Activated CD8-positive, alpha-beta memory T cell treated with anti-CD3 and anti-CD28 coated beads, Interleukin-2, amount 50 U/mL, for 1 hour (primary cell): ENCODE data around the gene NFATC3.

Experiments used
- DNase-seq: peaks from one replicate; pipeline ENCODE4 v3.0.0-alpha.2; 2020; ENCODE audit errors: extremely low read depth

The NFATC3 gene

DNA sequence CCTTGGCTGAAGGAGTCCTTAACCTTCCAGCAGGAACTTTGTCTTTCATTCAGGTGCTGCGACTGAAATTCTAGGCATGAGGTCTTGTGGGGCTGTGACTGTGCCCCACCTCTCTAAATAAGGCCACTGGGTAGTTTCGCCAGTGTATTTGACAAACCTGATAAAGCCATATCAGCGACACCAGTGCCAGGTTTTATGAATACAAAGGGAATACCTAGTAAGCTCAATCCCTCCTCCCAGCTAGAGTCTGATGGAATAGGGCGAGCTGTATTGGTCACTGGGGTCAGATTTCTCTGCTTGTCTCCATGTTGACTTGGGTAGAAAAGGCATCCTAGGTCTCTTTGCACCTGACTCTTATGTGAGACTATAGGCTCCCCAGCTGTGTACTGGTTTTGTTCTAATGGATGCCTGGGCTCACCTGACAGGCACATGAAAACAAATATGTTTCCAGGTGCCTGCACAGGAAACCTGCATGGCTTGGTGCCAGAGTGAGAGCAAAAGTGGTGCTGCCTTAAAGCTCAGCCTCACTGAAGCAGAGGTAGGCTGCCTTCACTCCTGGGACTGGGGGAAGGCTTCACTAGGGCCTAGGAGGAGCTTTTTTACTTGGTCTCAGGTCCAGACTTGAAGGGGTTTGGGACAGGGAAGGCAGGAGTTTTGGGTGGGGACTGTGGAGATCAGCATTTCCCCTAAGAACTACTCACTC, 187.5 kb downstream of the NFATC3 start:
- no peak for DNase-seq

- no peak for DNase-seq
Observed at GRCh38 chr16:68273459-68273858, 188.3 kb downstream of the NFATC3 start.

DNA sequence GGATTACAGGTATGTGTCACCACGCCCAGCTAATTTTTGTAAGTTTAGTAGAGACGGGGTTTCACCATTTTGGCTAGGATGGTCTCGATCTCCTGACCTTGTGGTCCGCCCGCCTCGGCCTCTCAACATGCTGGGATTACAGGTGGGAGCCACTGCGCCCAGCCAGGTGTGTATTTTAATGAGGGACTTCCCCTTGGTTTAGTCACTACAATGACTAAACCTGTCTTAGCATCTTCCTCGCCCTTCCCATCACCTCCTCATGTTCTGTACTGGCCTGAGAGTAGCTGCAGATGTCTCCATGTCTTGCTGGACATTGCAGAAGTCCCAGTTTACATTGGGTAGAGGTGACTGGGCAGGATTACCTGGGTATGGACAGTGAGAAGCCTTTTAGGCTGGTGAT, 188.7 kb downstream of the NFATC3 start:
- no peak for DNase-seq

DNA sequence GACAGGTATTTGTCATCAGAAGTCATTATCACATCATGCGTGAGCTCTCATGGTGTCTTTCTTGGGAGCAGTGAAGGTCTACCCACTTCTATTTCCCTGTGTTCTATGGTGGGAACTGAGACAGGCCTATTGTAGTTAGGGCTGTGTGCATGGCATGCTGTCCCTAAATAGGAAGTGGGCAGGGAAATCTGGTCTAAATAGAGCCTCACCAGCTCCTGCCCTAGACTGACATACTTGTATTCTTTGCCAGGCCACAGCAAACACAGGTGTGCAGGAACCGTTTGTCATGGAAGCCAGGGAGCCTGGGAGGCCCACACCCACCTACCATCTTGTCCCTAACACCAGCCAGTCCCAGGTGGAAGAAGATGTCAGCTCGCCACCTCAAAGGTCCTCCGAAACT, 189.3 kb downstream of the NFATC3 start:
- no peak for DNase-seq

DNA sequence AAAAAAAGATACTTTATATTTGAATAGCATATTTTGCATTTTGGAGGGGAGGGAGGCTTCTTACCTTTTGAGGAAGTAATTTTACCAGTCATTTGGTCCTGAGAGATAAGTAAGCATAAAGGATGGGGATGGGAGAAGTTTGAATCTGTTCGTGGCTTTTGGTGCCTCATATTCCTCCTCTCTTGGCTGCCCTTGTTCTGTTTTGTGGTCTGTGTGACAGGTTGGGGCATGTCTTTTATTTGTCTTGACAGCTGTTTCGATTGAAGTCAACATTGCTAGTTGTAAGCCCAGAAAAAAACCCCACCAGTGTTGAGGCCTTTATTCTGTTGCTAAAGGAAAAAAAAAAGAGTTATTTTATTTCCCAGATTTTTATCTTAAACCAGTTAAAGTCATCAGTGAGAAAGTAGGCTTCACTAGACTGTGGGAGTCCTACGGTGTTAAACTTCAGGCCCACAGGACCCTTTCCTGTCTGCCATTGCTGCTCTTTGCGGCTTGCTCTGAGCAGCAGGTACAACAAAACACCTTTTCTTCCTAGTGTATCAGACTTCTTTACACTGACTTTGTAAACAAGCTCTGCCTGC, 190.5 kb downstream of the NFATC3 start:
- DNase-seq = no peak

- DNase-seq = no peak
Observed at GRCh38 chr16:68276223-68276622, 191.1 kb downstream of the NFATC3 start.
